Measurements from ENCODE around the gene MRPL10. TPM values are rescaled to one million over a fixed set of nuclear protein-coding genes. Genes with fewer than 3 reads are reported as not detected.

MRPL10 gene
- total RNA-seq, 2 experiments from 2014 or later, result 49.0 to 51.4 TPM

DNA sequence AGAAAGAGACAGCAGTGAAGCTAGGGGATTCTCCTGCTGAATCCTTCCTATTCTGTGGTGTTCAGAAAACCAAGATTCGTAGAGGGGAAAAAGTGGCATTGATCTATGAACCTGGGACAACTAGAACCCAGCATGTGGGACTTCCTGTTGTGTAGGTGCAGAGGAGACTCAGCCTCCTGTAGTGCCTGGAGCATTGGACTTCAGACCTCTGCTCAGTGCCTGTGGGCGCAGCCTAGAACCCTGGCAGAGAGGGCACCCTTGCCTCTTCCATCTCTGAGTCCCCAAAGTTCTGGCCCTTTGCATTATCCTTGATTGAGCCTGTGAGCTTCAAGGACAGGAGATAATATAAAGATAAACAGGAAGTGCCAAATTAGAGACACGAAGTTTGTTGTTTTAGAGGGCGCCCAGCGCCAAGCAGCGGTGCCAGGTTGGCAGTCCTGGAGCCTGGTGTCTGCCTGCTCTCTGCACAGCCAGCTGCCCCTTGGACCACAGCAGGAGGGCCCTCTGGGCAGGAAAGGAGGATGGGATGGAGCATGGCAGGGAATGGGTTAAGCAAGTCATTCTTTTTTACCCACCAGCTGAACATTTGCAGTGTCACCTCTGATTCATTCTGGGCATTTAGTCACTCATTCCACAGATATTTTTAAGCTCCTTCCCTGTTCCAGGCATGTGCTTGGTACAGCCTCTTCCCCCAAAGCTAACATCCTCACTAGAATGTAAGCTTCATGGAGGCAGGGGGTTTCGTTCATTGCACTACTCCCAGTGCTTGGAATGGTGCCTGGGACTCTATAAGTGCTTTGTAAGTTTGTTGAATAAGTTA lies 31.5 kb upstream of the MRPL10 start:
- no peaks in the 10 kb centered on the region for H3K36me3 ChIP-seq (ENCODE audit: insufficient read depth, low read length)
- no peak overlapping the region for H3K27ac ChIP-seq (ENCODE audit: low read depth in 1 of 2, low read length in 2 of 2)
- H3K4me1 ChIP-seq (ENCODE audit: insufficient read depth, low read length), result peaks cover 20% of the 10 kb centered on the region
- CTCF ChIA-PET, result interaction anchor here (0.7 to 1.9 kb wide), 3 partner anchors 20 to 658 kb away, joined by 3 to 5 read pairs (median 5); partner anchors contain the start of gene SCRN2
- DNase-seq (no peak), ATAC-seq (ENCODE audit: poor library complexity) (no peak)
- Mint-ChIP-seq H3K4me1 (ENCODE audit: low read depth) (peaks cover 16% of the 10 kb centered on the region), H3K27me3 (peaks cover 20% of the 10 kb centered on the region), H3K36me3 (ENCODE audit: low read depth) (no peaks in the 10 kb centered on the region), H3K27ac (no peak overlapping the region), H3K9me3 (no peaks in the 10 kb centered on the region), H3K4me3 (no peak overlapping the region)
- no peak overlapping the region for H3K4me3 ChIP-seq (ENCODE audit: low read length)
- peaks cover 0 to 6% of the 10 kb centered on the region in 2 experiments for H3K27me3 ChIP-seq (ENCODE audit: control insufficient read depth in 1 of 2, insufficient read depth in 2 of 2, low read length in 2 of 2)
- intact Hi-C loops (cut with DNase I, micrococcal nuclease), result no loop called here
- TF ChIP-seq, protein P1, sequence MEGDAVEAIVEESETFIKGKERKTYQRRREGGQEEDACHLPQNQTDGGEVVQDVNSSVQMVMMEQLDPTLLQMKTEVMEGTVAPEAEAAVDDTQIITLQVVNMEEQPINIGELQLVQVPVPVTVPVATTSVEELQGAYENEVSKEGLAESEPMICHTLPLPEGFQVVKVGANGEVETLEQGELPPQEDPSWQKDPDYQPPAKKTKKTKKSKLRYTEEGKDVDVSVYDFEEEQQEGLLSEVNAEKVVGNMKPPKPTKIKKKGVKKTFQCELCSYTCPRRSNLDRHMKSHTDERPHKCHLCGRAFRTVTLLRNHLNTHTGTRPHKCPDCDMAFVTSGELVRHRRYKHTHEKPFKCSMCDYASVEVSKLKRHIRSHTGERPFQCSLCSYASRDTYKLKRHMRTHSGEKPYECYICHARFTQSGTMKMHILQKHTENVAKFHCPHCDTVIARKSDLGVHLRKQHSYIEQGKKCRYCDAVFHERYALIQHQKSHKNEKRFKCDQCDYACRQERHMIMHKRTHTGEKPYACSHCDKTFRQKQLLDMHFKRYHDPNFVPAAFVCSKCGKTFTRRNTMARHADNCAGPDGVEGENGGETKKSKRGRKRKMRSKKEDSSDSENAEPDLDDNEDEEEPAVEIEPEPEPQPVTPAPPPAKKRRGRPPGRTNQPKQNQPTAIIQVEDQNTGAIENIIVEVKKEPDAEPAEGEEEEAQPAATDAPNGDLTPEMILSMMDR (IDR thresholded peaks at IDR 0.05), result no peak
- no peaks in the 10 kb centered on the region for H3K9me3 ChIP-seq (ENCODE audit: control insufficient read depth in 1 of 2, insufficient read depth in 1 of 2, low read length in 2 of 2)
- POLR2A ChIA-PET, result interaction anchor here (1.1 to 1.3 kb wide), 2 partner anchors 22 kb away, joined by 3 read pairs; partner anchors contain the start of gene SCRN2

DNA sequence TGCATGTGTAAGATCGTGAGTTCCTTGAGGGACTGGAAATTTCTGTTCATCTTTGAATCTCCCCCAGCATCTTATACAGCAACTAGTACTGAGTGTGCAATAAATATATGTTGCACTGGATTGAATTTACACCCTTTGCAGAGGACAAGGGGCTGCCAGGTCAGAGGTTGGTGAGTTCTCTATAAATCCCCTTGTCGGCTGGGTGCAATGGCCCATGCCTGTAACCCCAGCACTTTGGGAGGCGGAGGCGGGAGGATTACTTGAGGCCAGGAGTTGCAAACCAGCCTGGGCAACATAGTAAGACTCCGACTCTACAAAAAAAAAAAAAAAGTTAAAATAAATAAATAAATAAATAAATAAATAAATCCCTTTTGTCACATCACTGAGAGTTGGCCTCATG lies 29.0 kb upstream of the MRPL10 start:
- Histone ChIP-seq H3K36me3 (ENCODE audit: insufficient read depth, low read length) (no peaks in the 10 kb centered on the region), H3K27me3 (ENCODE audit: control insufficient read depth in 1 of 2, insufficient read depth in 2 of 2, low read length in 2 of 2) (peaks cover 3 to 8% of the 10 kb centered on the region in 2 experiments), H3K27ac (ENCODE audit: low read depth in 1 of 2, low read length in 2 of 2) (no peak overlapping the region), H3K4me3 (ENCODE audit: low read length) (no peak overlapping the region), H3K4me1 (ENCODE audit: insufficient read depth, low read length) (peaks cover 19% of the 10 kb centered on the region), H3K9me3 (ENCODE audit: control insufficient read depth in 1 of 2, insufficient read depth in 1 of 2, low read length in 2 of 2) (no peaks in the 10 kb centered on the region)
- DNase-seq (no peak), ATAC-seq (ENCODE audit: poor library complexity) (no peak)
- Mint-ChIP-seq H3K9me3 (no peaks in the 10 kb centered on the region), H3K4me3 (no peak overlapping the region), H3K27me3 (peaks cover 33% of the 10 kb centered on the region), H3K27ac (no peak overlapping the region), H3K4me1 (ENCODE audit: low read depth) (peaks cover 16% of the 10 kb centered on the region), H3K36me3 (ENCODE audit: low read depth) (no peaks in the 10 kb centered on the region)
- ChIA-PET CTCF (no interaction called here), POLR2A (no interaction called here)
- TF ChIP-seq, protein P1 (IDR thresholded peaks at IDR 0.05), result no peak
- intact Hi-C loops (cut with DNase I, micrococcal nuclease), result no loop called here

DNA sequence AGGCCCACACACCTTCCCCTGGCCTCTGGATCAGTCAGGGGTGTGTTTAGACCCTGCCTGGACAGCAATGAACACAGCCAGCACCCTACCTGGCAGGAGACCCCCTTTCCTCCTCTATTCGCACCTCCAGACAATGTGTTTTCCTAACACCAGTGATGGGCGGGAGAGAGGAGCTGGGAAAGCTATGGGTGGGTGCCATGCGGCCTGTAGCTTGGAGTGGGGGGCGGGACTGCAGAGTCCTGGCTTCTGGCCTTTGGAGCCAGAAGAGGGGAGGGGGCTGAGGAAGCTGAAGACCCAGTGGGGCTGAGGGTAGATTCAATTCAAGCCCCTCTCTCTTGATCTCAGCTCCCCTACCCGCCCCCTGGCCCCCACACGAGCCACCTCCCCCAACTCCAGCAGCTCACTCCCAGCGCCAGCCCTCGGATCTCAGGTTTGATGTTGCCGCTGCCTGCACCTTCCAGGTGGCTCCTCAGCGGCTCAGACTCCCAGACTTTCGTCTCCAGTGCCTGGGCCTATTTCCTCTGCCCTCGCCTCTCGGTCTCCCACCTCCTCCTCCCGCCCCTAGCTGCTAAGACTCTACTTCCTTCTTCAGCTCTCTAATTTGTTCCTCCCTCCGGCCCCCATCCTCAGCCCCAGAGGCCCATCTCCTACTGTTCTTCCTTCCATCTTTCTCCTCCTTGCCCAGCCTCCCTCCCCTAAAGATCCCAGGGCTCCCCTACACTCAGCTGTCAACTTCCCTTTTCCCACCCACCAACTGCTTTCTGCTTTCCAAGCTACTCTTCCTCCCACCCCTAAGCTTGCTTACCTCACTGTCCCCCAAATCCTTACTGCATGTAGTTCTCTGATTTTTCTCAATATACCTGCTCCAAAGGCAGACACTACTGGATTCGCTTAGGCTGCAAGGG lies 26.5 kb upstream of the MRPL10 start:
- TF ChIP-seq, protein P1 (IDR thresholded peaks at IDR 0.05), result no peak
- intact Hi-C loops (cut with DNase I, micrococcal nuclease), result no loop called here
- H3K4me1 ChIP-seq (ENCODE audit: insufficient read depth, low read length), result peaks cover 3% of the 10 kb centered on the region
- Mint-ChIP-seq H3K27me3 (peaks cover 59% of the 10 kb centered on the region), H3K9me3 (no peaks in the 10 kb centered on the region), H3K4me1 (ENCODE audit: low read depth) (peaks cover 4% of the 10 kb centered on the region), H3K36me3 (ENCODE audit: low read depth) (no peaks in the 10 kb centered on the region), H3K4me3 (no peak overlapping the region), H3K27ac (no peak overlapping the region)
- ChIA-PET CTCF (interaction anchor here (1.5 kb wide), 1 partner anchor 10 kb away, joined by 3 read pairs; no protein-coding TSS in a partner anchor), POLR2A (no interaction called here)
- H3K27me3 ChIP-seq (ENCODE audit: control insufficient read depth in 1 of 2, insufficient read depth in 2 of 2, low read length in 2 of 2), result peaks cover 18 to 22% of the 10 kb centered on the region in 2 experiments
- H3K4me3 ChIP-seq (ENCODE audit: low read length), result no peak overlapping the region
- H3K27ac ChIP-seq (ENCODE audit: low read depth in 1 of 2, low read length in 2 of 2), result no peak overlapping the region
- H3K36me3 ChIP-seq (ENCODE audit: insufficient read depth, low read length), result no peaks in the 10 kb centered on the region
- ATAC-seq (ENCODE audit: poor library complexity) (no peak), DNase-seq (no peak)
- H3K9me3 ChIP-seq (ENCODE audit: control insufficient read depth in 1 of 2, insufficient read depth in 1 of 2, low read length in 2 of 2), result no peaks in the 10 kb centered on the region
